GM10847 (cell line): ENCODE measurements around the gene RASGRP2.

ENCODE experiments used
- POLR2A ChIP-seq: IDR thresholded peaks from 2 replicates; pipeline ENCODE4 v1.6.1; 2011; ENCODE audit not compliant: insufficient read length; ENCODE audit errors: extremely low read depth

The RASGRP2 gene

GRCh38 chr11:64711956-64712362, 32.0 kb downstream of the RASGRP2 start:
- no peak for TF ChIP-seq POLR2A

- no peak for TF ChIP-seq POLR2A
Measured at GRCh38 chr11:64711138-64711955, 32.6 kb downstream of the RASGRP2 start.

- no peak for TF ChIP-seq POLR2A
Measured at GRCh38 chr11:64710418-64711137, 33.4 kb downstream of the RASGRP2 start.

GRCh38 chr11:64705501-64705900, 38.4 kb downstream of the RASGRP2 start:
- no peak for TF ChIP-seq POLR2A

- TF ChIP-seq POLR2A = no peak
Measured at GRCh38 chr11:64703048-64703447, 40.9 kb downstream of the RASGRP2 start.

- TF ChIP-seq POLR2A = no peak
Measured at GRCh38 chr11:64698427-64698826, 45.5 kb downstream of the RASGRP2 start.

GRCh38 chr11:64697663-64698375, 46.1 kb downstream of the RASGRP2 start:
- no peak for TF ChIP-seq POLR2A

- TF ChIP-seq POLR2A = no peak
Measured at GRCh38 chr11:64696045-64696444, 47.9 kb downstream of the RASGRP2 start.

- no peak for TF ChIP-seq POLR2A
Measured at GRCh38 chr11:64695548-64695947, 48.4 kb downstream of the RASGRP2 start.

- TF ChIP-seq POLR2A = no peak
Measured at GRCh38 chr11:64694821-64695365, 49.0 kb downstream of the RASGRP2 start.

- no peak for TF ChIP-seq POLR2A
Measured at GRCh38 chr11:64694026-64694755, 49.8 kb downstream of the RASGRP2 start.

GRCh38 chr11:64692764-64693331, 51.1 kb downstream of the RASGRP2 start:
- TF ChIP-seq POLR2A = no peak

GRCh38 chr11:64691543-64691942, 52.4 kb downstream of the RASGRP2 start:
- TF ChIP-seq POLR2A = no peak

- no peak for TF ChIP-seq POLR2A
Measured at GRCh38 chr11:64690235-64690634, 53.7 kb downstream of the RASGRP2 start.

- TF ChIP-seq POLR2A = no peak
Measured at GRCh38 chr11:64688534-64688982, 55.4 kb downstream of the RASGRP2 start.
